DND-41 (cell line): ENCODE data around the gene SLC9B1.

Experiments used
- EZH2 ChIP-seq: IDR thresholded peaks from 3 replicates; pipeline ENCODE4 v1.6.1; 2012; ENCODE audit warnings: borderline replicate concordance, low read depth, mild to moderate bottlenecking, moderate library complexity, low read length, inconsistent platforms; ENCODE audit not compliant: severe bottlenecking
- TF ChIP-seq, protein P1 (sequence below): IDR thresholded peaks from 2 replicates; pipeline ENCODE4 v1.5.1; 2012; ENCODE audit warnings: borderline replicate concordance, low read length, moderate library complexity, mild to moderate bottlenecking; ENCODE audit not compliant: poor library complexity, severe bottlenecking; ENCODE audit errors: extremely low read depth

DNA sequence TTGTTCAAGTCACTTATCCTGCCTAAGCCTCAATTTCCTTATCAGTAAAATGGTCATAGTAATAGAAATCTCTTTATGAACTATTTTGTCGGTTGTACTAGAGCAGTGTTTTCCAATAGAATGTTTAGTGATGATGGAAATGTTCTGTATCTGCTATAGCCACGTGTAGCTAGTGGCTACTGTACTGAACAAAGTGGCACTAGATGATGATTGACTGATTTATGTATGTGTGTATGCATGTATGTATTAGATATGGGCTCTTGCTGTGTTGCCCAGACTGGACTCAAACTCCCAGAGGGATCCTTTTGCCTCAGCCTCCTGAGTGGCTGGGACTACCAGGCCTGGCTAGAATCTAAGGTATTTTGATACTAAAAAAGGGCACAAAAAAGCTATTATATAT is 24.7 kb upstream of the SLC9B1 start:
- TF ChIP-seq, protein P1, sequence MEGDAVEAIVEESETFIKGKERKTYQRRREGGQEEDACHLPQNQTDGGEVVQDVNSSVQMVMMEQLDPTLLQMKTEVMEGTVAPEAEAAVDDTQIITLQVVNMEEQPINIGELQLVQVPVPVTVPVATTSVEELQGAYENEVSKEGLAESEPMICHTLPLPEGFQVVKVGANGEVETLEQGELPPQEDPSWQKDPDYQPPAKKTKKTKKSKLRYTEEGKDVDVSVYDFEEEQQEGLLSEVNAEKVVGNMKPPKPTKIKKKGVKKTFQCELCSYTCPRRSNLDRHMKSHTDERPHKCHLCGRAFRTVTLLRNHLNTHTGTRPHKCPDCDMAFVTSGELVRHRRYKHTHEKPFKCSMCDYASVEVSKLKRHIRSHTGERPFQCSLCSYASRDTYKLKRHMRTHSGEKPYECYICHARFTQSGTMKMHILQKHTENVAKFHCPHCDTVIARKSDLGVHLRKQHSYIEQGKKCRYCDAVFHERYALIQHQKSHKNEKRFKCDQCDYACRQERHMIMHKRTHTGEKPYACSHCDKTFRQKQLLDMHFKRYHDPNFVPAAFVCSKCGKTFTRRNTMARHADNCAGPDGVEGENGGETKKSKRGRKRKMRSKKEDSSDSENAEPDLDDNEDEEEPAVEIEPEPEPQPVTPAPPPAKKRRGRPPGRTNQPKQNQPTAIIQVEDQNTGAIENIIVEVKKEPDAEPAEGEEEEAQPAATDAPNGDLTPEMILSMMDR, result no peak
- no peak for TF ChIP-seq EZH2
